SK-N-SH treated with all-trans-retinoic acid at 6 μM for 48 hours (cell line): Measurements from ENCODE around the gene FRMD4A.

Experiments
- ARNTL ChIP-seq: fragments of 450-650 bp; formaldehyde crosslinking; IDR thresholded peaks from 2 replicates; pipeline ENCODE4 v1.5.0; 2020; ENCODE audit warnings: low read depth, mild to moderate bottlenecking, moderate library complexity, borderline replicate concordance
- CREB5 ChIP-seq: fragments of 250-450 bp; sonication (Bioruptor Pico); IDR thresholded peaks from 2 replicates; pipeline ENCODE4 v1.5.1; 2020; ENCODE audit warnings: low read depth, mild to moderate bottlenecking, moderate library complexity
- CSDC2 ChIP-seq: fragments of 250-450 bp; sonication (Bioruptor Pico); IDR thresholded peaks from 2 replicates; pipeline ENCODE4 v1.5.0; 2020; ENCODE audit warnings: mild to moderate bottlenecking, moderate library complexity
- PATZ1 ChIP-seq: fragments of 250-450 bp; sonication (Bioruptor Pico); IDR thresholded peaks from 2 replicates; pipeline ENCODE4 v1.8.0; 2020; ENCODE audit warnings: mild to moderate bottlenecking, moderate library complexity, borderline replicate concordance
- SNAI2 ChIP-seq: fragments of 250-450 bp; sonication (Bioruptor Pico); IDR thresholded peaks from 2 replicates; pipeline ENCODE4 v1.5.0; 2020; ENCODE audit warnings: mild to moderate bottlenecking, moderate library complexity
- TCF4 ChIP-seq: fragments of 250-450 bp; sonication (Bioruptor Pico); IDR thresholded peaks from 2 replicates; pipeline ENCODE4 v1.8.0; 2021; ENCODE audit warnings: mild to moderate bottlenecking, moderate library complexity, borderline replicate concordance
- TOX ChIP-seq: fragments of 250-450 bp; sonication (Bioruptor Pico); IDR thresholded peaks from 2 replicates; pipeline ENCODE4 v1.8.0; 2021; ENCODE audit warnings: mild to moderate bottlenecking, moderate library complexity, borderline replicate concordance
- TSHZ2 ChIP-seq: fragments of 250-450 bp; sonication (Bioruptor Pico); IDR thresholded peaks from 2 replicates; pipeline ENCODE4 v1.5.0; 2020; ENCODE audit warnings: mild to moderate bottlenecking, moderate library complexity

- TF ChIP-seq CREB5 (CRISPR knock-in tag): no peak
- no peak for TF ChIP-seq TSHZ2
- no peak for TF ChIP-seq TCF4 (CRISPR knock-in tag)
- TF ChIP-seq PATZ1 (CRISPR knock-in tag): no peak
- no peak for TF ChIP-seq CSDC2 (CRISPR knock-in tag)
- no peak for TF ChIP-seq SNAI2 (CRISPR knock-in tag)
- no peak for TF ChIP-seq TOX (CRISPR knock-in tag)
- TF ChIP-seq ARNTL (CRISPR knock-in tag): no peak
Measured at GRCh38 chr10:13629116-13629515, 701.6 kb downstream of the FRMD4A start.
